GM19238 (cell line): ENCODE results near the gene SH3PXD2B.
A peak's percentile ranks its signal among the peaks of the same experiment; 100 is the strongest.

Experiments used
- DNase-seq: peaks from one replicate; pipeline ENCODE4 v3.0.0; 2011; ENCODE audit warnings: low spot score; ENCODE audit not compliant: insufficient read length

The SH3PXD2B gene

GRCh38 chr5:172453206-172453985 is 929 bp downstream of the SH3PXD2B start:
- no peak for DNase-seq

GRCh38 chr5:172452398-172453205 is 1.7 kb downstream of the SH3PXD2B start:
- no peak for DNase-seq

GRCh38 chr5:172451771-172452197 is 2.5 kb downstream of the SH3PXD2B start:
- DNase-seq, result no peak

- DNase-seq, result peak; percentile 30
Measured at GRCh38 chr5:172450861-172451695, 3.2 kb downstream of the SH3PXD2B start.

GRCh38 chr5:172450453-172450852 is 3.9 kb downstream of the SH3PXD2B start:
- no peak for DNase-seq

- DNase-seq, result no peak
Measured at GRCh38 chr5:172448999-172449398, 5.3 kb downstream of the SH3PXD2B start.

GRCh38 chr5:172447646-172448365 is 6.5 kb downstream of the SH3PXD2B start:
- DNase-seq, result no peak

- no peak for DNase-seq
Measured at GRCh38 chr5:172446336-172447051, 7.8 kb downstream of the SH3PXD2B start.

GRCh38 chr5:172445866-172446265 is 8.5 kb downstream of the SH3PXD2B start:
- DNase-seq, result no peak

- no peak for DNase-seq
Measured at GRCh38 chr5:172444626-172445365, 9.5 kb downstream of the SH3PXD2B start.

GRCh38 chr5:172444110-172444510 is 10.2 kb downstream of the SH3PXD2B start:
- DNase-seq, result no peak

GRCh38 chr5:172443441-172444109 is 10.8 kb downstream of the SH3PXD2B start:
- no peak for DNase-seq

GRCh38 chr5:172442592-172442991 is 11.7 kb downstream of the SH3PXD2B start:
- DNase-seq, result no peak

GRCh38 chr5:172441262-172441751 is 13.0 kb downstream of the SH3PXD2B start:
- DNase-seq, result no peak

GRCh38 chr5:172440486-172440885 is 13.8 kb downstream of the SH3PXD2B start:
- DNase-seq, result no peak

- DNase-seq, result no peak
Measured at GRCh38 chr5:172439785-172440477, 14.4 kb downstream of the SH3PXD2B start.

GRCh38 chr5:172438319-172438668 is 16.0 kb downstream of the SH3PXD2B start:
- DNase-seq, result no peak
